Ascending aorta (tissue), 2 donors: ENCODE measurements around the gene MAN2B2. TPM values are rescaled to one million over a fixed set of nuclear protein-coding genes. Genes with fewer than 3 reads are reported as not detected.

Experiments used
- DNase-seq, 2 donors: peaks; one replicate each; pipeline ENCODE4 v3.0.0-alpha.2; 2019; ENCODE audit warnings: low spot score in 2 of 2
- H3K27ac ChIP-seq, 2 donors: fragments of 200-600 bp; sonication (generic); one replicate each; pipeline ENCODE4 v1.5.1; 2016 to 2017; ENCODE audit warnings: mild to moderate bottlenecking in 1 of 2
- H3K27me3 ChIP-seq: fragments of 200-600 bp; sonication (generic); one replicate; pipeline ENCODE4 v1.5.1; 2017
- H3K36me3 ChIP-seq, 2 donors: fragments of 200-600 bp; sonication (generic); one replicate each; pipeline ENCODE4 v1.5.1; 2016
- H3K4me1 ChIP-seq, 2 donors: fragments of 200-600 bp; sonication (generic); one replicate each; pipeline ENCODE4 v1.5.1; 2016 to 2017; ENCODE audit warnings: mild to moderate bottlenecking in 1 of 2
- H3K4me3 ChIP-seq, 2 donors: fragments of 200-600 bp; sonication (generic); one replicate each; pipeline ENCODE4 v1.5.1; 2016 to 2017; ENCODE audit warnings: mild to moderate bottlenecking in 1 of 2
- H3K9me3 ChIP-seq, 2 donors: fragments of 200-600 bp; sonication (generic); one replicate each; pipeline ENCODE4 v1.5.1; 2016
- intact Hi-C: fragments of 100-400 bp; cut with DNase I; formaldehyde crosslinking; loops from one replicate; pipeline ENCODE4 v1.15.1; 2023
- total RNA-seq: library from RNA; depleted of rRNA; stranded (reverse); fragments of >200 nt; gene quantifications from one replicate; pipeline ENCODE4 v1.1.0, GENCODE V29; 2016
- TF ChIP-seq, protein P1 (sequence below), 3 experiments: fragments of 200-600 bp in 2 of 3; fragments of 450-650 bp in 1 of 3; sonication (generic) in 2 of 3; IDR thresholded peaks; one replicate each; pipeline ENCODE4 v1.5.1; 2016 to 2019; ENCODE audit warnings: antibody characterized with exemption in 3 of 3, mild to moderate bottlenecking in 1 of 3, moderate library complexity in 1 of 3

Gene MAN2B2
- total RNA-seq, 1 donor from 2014 or later: 47.8 TPM

GRCh38 chr4:6591313-6591712 lies 16.3 kb downstream of the MAN2B2 start:
- no peaks in the 10 kb centered on the region for H3K27me3 ChIP-seq
- no peak for DNase-seq
- peaks cover 23 to 67% of the 10 kb centered on the region in 2 donors for H3K36me3 ChIP-seq
- H3K4me1 ChIP-seq: no peaks in the 10 kb centered on the region
- no peak overlapping the region for H3K27ac ChIP-seq
- intact Hi-C loops: no loop called here
- no peak overlapping the region for H3K4me3 ChIP-seq
- H3K9me3 ChIP-seq: no peaks in the 10 kb centered on the region
- TF ChIP-seq, protein P1, sequence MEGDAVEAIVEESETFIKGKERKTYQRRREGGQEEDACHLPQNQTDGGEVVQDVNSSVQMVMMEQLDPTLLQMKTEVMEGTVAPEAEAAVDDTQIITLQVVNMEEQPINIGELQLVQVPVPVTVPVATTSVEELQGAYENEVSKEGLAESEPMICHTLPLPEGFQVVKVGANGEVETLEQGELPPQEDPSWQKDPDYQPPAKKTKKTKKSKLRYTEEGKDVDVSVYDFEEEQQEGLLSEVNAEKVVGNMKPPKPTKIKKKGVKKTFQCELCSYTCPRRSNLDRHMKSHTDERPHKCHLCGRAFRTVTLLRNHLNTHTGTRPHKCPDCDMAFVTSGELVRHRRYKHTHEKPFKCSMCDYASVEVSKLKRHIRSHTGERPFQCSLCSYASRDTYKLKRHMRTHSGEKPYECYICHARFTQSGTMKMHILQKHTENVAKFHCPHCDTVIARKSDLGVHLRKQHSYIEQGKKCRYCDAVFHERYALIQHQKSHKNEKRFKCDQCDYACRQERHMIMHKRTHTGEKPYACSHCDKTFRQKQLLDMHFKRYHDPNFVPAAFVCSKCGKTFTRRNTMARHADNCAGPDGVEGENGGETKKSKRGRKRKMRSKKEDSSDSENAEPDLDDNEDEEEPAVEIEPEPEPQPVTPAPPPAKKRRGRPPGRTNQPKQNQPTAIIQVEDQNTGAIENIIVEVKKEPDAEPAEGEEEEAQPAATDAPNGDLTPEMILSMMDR (IDR thresholded peaks at IDR 0.05): no peak

DNA sequence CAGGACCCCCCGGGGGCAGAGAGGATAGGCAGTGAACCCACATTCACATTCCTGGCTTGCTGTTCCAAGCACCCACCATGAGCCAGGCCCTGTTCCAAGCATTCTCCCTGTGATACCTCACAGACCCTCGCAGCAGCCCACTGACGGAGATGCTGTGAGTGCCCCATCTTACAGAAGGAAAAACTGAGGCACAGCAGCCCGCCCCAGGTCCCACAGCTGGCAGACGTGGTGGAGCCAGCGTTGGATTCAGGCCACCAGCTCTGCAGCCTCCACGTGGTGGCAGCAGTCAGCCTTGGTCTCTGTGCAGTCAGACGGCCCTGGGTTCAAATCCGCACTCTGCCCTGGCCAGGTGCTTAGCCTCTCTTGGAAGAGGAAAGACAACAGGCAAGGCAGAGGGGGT lies 16.8 kb downstream of the MAN2B2 start:
- intact Hi-C loops: no loop called here
- H3K4me1 ChIP-seq: no peaks in the 10 kb centered on the region
- H3K9me3 ChIP-seq: no peaks in the 10 kb centered on the region
- no peak for DNase-seq
- peaks cover 27 to 70% of the 10 kb centered on the region in 2 donors for H3K36me3 ChIP-seq
- H3K27me3 ChIP-seq: no peaks in the 10 kb centered on the region
- no peak overlapping the region for H3K27ac ChIP-seq
- TF ChIP-seq, protein P1 (IDR thresholded peaks at IDR 0.05): no peak
- H3K4me3 ChIP-seq: no peak overlapping the region

- H3K4me3 ChIP-seq: no peak overlapping the region
- H3K9me3 ChIP-seq: no peaks in the 10 kb centered on the region
- peaks cover 27 to 77% of the 10 kb centered on the region in 2 donors for H3K36me3 ChIP-seq
- H3K27ac ChIP-seq: no peak overlapping the region
- H3K27me3 ChIP-seq: no peaks in the 10 kb centered on the region
- intact Hi-C loops: no loop called here
- no peaks in the 10 kb centered on the region for H3K4me1 ChIP-seq
- DNase-seq: no peak
- TF ChIP-seq, protein P1 (IDR thresholded peaks at IDR 0.05): no peak
Observed at GRCh38 chr4:6592804-6593563, 18.0 kb downstream of the MAN2B2 start.

- no peak overlapping the region for H3K4me3 ChIP-seq
- no peak for DNase-seq
- TF ChIP-seq, protein P1 (IDR thresholded peaks at IDR 0.05): no peak
- H3K36me3 ChIP-seq: peaks cover 23 to 79% of the 10 kb centered on the region in 2 donors
- no peaks in the 10 kb centered on the region for H3K27me3 ChIP-seq
- H3K4me1 ChIP-seq: no peaks in the 10 kb centered on the region
- no peaks in the 10 kb centered on the region for H3K9me3 ChIP-seq
- H3K27ac ChIP-seq: no peak overlapping the region
- intact Hi-C loops: no loop called here
Observed at GRCh38 chr4:6594341-6594740, 19.4 kb downstream of the MAN2B2 start.

DNA sequence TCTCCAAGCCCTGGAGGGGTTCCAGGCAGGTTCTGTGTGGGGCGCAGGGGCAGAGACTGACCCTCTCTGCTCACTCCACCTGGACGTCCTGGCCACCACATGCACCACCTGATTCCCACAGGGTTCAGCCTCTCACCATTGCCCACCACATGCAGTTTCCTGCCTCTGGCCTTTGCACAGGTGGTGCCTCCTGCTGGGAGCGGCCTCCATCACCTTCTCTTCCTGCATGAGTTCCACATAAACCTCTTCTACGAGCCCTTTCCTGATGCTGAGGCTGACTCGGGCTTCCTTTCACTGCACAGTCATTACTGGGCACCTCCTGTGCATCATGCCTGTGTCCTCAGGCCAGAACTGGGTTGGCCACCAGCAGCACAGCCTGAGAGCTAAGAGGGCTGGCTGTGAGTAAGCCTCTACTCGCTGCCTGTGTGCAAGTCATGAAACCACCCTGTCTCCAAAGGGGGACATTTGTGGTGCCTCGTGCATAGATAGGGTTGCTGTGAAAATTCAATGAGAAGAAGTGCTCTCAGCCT lies 19.9 kb downstream of the MAN2B2 start:
- peaks cover 24 to 77% of the 10 kb centered on the region in 2 donors for H3K36me3 ChIP-seq

More for the DNA sequence above, 19.9 kb downstream of the MAN2B2 start:
- TF ChIP-seq, protein P1 (IDR thresholded peaks at IDR 0.05): no peak
- intact Hi-C loops: no loop called here
- Histone ChIP-seq H3K4me1 (no peaks in the 10 kb centered on the region), H3K27ac (no peak overlapping the region), H3K27me3 (no peaks in the 10 kb centered on the region), H3K4me3 (no peak overlapping the region), H3K9me3 (no peaks in the 10 kb centered on the region)
- no peak for DNase-seq
